IMR-90 (cell line): ENCODE results near the gene INPP5D. TPM values are rescaled to one million over a fixed set of nuclear protein-coding genes. Genes with fewer than 3 reads are reported as not detected.

Experiments used
- ATAC-seq: fragments of 200-7000 bp; cut with Tn5 transposase; 2 replicates; pipeline ENCODE4 v1.9.1; 2020; ENCODE audit warnings: low read depth, mild to moderate bottlenecking, moderate library complexity
- BruUV-seq: library from RNA; stranded (reverse); fragments of 400-500 nt; replicated peaks from 2 replicates; lab custom pipeline; 2021; lab: Mats Ljungman, UMichigan
- CTCF ChIA-PET: fragments of 300-600 bp; formaldehyde crosslinking; extraction: SDS; loops from one replicate; lab custom pipeline; 2021; ENCODE audit warnings: antibody characterized with exemption; lab: Yijun Ruan, JAX
- POLR2A ChIA-PET: fragments of 300-600 bp; sonication (Branson Sonifier 250); formaldehyde crosslinking; loops from one replicate; lab custom pipeline; 2022; ENCODE audit warnings: antibody characterized with exemption; ENCODE audit not compliant: unreplicated experiment; lab: Charles Lee
- DNase-seq: peaks from one replicate; pipeline ENCODE4 v3.0.0; 2013
- H2AFZ ChIP-seq: replicated peaks from 2 replicates; pipeline ENCODE3; 2013; ENCODE audit warnings: low read length, mild to moderate bottlenecking; ENCODE audit not compliant: poor library complexity
- H2AK5ac ChIP-seq: 2 replicates; pipeline ENCODE4 v1.6.1; 2013; ENCODE audit warnings: low read depth, low read length, inconsistent platforms
- H2AK9ac ChIP-seq: replicated peaks from 2 replicates; pipeline ENCODE3; 2013; ENCODE audit warnings: mild to moderate bottlenecking, low read depth, low read length, moderate library complexity; ENCODE audit not compliant: poor library complexity
- H2BK120ac ChIP-seq: 2 replicates; pipeline ENCODE4 v1.6.1; 2013; ENCODE audit warnings: low read depth, low read length, inconsistent platforms
- H2BK15ac ChIP-seq: 3 replicates; pipeline ENCODE4 v1.6.1; 2013; ENCODE audit warnings: low read depth, low read length, inconsistent platforms
- H2BK20ac ChIP-seq: 2 replicates; pipeline ENCODE4 v1.6.1; 2013; ENCODE audit warnings: low read depth, mild to moderate bottlenecking, inconsistent platforms, low read length, moderate library complexity
- H2BK5ac ChIP-seq: 2 replicates; pipeline ENCODE4 v1.6.1; 2013; ENCODE audit warnings: mild to moderate bottlenecking, low read depth, low read length, inconsistent platforms; ENCODE audit not compliant: poor library complexity, severe bottlenecking
- H3K14ac ChIP-seq: replicated peaks from 2 replicates; pipeline ENCODE4 v1.6.1; 2013; ENCODE audit warnings: low read depth, low read length, inconsistent platforms
- H3K18ac ChIP-seq: 2 replicates; pipeline ENCODE4 v1.6.1; 2013; ENCODE audit warnings: low read depth, low read length, control low read depth
- H3K23ac ChIP-seq: 2 replicates; pipeline ENCODE4 v1.6.1; 2013; ENCODE audit warnings: low read depth, low read length, inconsistent platforms
- H3K27ac ChIP-seq: 2 replicates; pipeline ENCODE4 v1.5.1; 2013; ENCODE audit warnings: mild to moderate bottlenecking, control low read depth, low read length; ENCODE audit not compliant: insufficient read depth
- H3K27me3 ChIP-seq: 2 replicates; pipeline ENCODE4 v1.6.1; 2013; ENCODE audit warnings: low read length; ENCODE audit not compliant: control insufficient read depth, insufficient read depth
- H3K36me3 ChIP-seq: 2 replicates; pipeline ENCODE4 v1.6.1; 2013; ENCODE audit warnings: low read length, mixed read lengths; ENCODE audit not compliant: control insufficient read depth, insufficient read depth
- H3K4ac ChIP-seq: 2 replicates; pipeline ENCODE4 v1.6.1; 2013; ENCODE audit warnings: low read depth, low read length, inconsistent platforms
- H3K4me1 ChIP-seq: 2 replicates; pipeline ENCODE4 v1.6.1; 2013; ENCODE audit warnings: low read length, mixed read lengths; ENCODE audit not compliant: control insufficient read depth, insufficient read depth
- H3K4me2 ChIP-seq: 2 replicates; pipeline ENCODE4 v1.6.1; 2013; ENCODE audit warnings: low read depth, mild to moderate bottlenecking, control low read depth, low read length, moderate library complexity
- H3K4me3 ChIP-seq: 2 replicates; pipeline ENCODE4 v1.5.1; 2013; ENCODE audit warnings: low read depth, mild to moderate bottlenecking, control low read depth, low read length, moderate library complexity; ENCODE audit not compliant: insufficient read depth
- H3K56ac ChIP-seq: 2 replicates; pipeline ENCODE4 v1.6.1; 2013; ENCODE audit warnings: low read length, inconsistent platforms; ENCODE audit not compliant: insufficient read depth; ENCODE audit errors: extremely low read depth
- H3K79me1 ChIP-seq, 2 experiments: 2 replicates each; pipeline ENCODE4 v1.6.1; 2013; ENCODE audit warnings: low read length in 2 of 2, inconsistent platforms in 1 of 2, low read depth in 1 of 2
- H3K9ac ChIP-seq: 2 replicates; pipeline ENCODE4 v1.6.1; 2013; ENCODE audit warnings: low read depth, low read length, control low read depth
- H3K9me1 ChIP-seq: 2 replicates; pipeline ENCODE4 v1.6.1; 2013; ENCODE audit warnings: low read length, inconsistent platforms; ENCODE audit not compliant: insufficient read depth
- H3K9me3 ChIP-seq: 2 replicates; pipeline ENCODE4 v1.6.1; 2013; ENCODE audit warnings: low read length; ENCODE audit not compliant: control insufficient read depth, insufficient read depth
- H4K20me1 ChIP-seq: 2 replicates; pipeline ENCODE4 v1.6.1; 2013; ENCODE audit warnings: low read length, inconsistent platforms; ENCODE audit not compliant: insufficient read depth
- H4K5ac ChIP-seq: 2 replicates; pipeline ENCODE4 v1.6.1; 2013; ENCODE audit warnings: mild to moderate bottlenecking, low read depth, low read length, control low read depth
- H4K8ac ChIP-seq, 2 experiments: 2 replicates each; pipeline ENCODE4 v1.6.1; 2013; ENCODE audit warnings: low read depth in 2 of 2, low read length in 2 of 2, control low read depth in 1 of 2, inconsistent platforms in 1 of 2
- H4K91ac ChIP-seq: 2 replicates; pipeline ENCODE4 v1.6.1; 2013; ENCODE audit warnings: low read depth, low read length, inconsistent platforms; ENCODE audit not compliant: insufficient read depth
- CEBPB ChIP-seq: IDR thresholded peaks from 2 replicates; pipeline ENCODE4 v1.6.1; 2012; ENCODE audit warnings: low read depth, low read length, improper control_type of control experiment
- CHD1 ChIP-seq: IDR thresholded peaks from 2 replicates; pipeline ENCODE4 v1.6.1; 2012; ENCODE audit warnings: low read depth, low read length, improper control_type of control experiment
- CTCF ChIP-seq: conservative IDR thresholded peaks from 2 replicates; pipeline ENCODE4 v1.5.1; 2012; ENCODE audit warnings: mild to moderate bottlenecking, low read depth, low read length, improper control_type of control experiment
- ELK1 ChIP-seq: fragments of 150-350 bp; IDR thresholded peaks from 2 replicates; pipeline ENCODE4 v1.6.1; 2016; ENCODE audit warnings: low read depth, mild to moderate bottlenecking, low read length, moderate library complexity, borderline replicate concordance
- FOS ChIP-seq: fragments of 150-350 bp; IDR thresholded peaks from 2 replicates; pipeline ENCODE4 v1.6.1; 2016; ENCODE audit warnings: low read depth, low read length
- MAFK ChIP-seq: IDR thresholded peaks from 2 replicates; pipeline ENCODE4 v1.6.1; 2012; ENCODE audit warnings: low read depth, low read length, improper control_type of control experiment
- MAZ ChIP-seq: IDR thresholded peaks from 2 replicates; pipeline ENCODE4 v1.6.1; 2012; ENCODE audit warnings: low read depth, mild to moderate bottlenecking, low read length, improper control_type of control experiment, moderate library complexity, borderline replicate concordance
- MXI1 ChIP-seq: IDR thresholded peaks from 2 replicates; pipeline ENCODE4 v1.6.1; 2012; ENCODE audit warnings: low read depth, mild to moderate bottlenecking, low read length, moderate library complexity, borderline replicate concordance
- NFE2L2 ChIP-seq: fragments of 150-350 bp; IDR thresholded peaks from 2 replicates; pipeline ENCODE4 v1.6.1; 2016; ENCODE audit warnings: low read depth, mild to moderate bottlenecking, low read length
- POLR2A ChIP-seq: IDR thresholded peaks from 2 replicates; pipeline ENCODE4 v1.6.1; 2012; ENCODE audit warnings: mild to moderate bottlenecking, low read depth, low read length
- RCOR1 ChIP-seq: IDR thresholded peaks from 2 replicates; pipeline ENCODE4 v1.6.1; 2012; ENCODE audit warnings: mild to moderate bottlenecking, low read length, improper control_type of control experiment; ENCODE audit not compliant: insufficient replicate concordance
- RFX5 ChIP-seq: IDR thresholded peaks from 2 replicates; pipeline ENCODE4 v1.8.0; 2012; ENCODE audit warnings: low read depth, mild to moderate bottlenecking, low read length, moderate library complexity
- SMC3 ChIP-seq: fragments of 150-350 bp; IDR thresholded peaks from 2 replicates; pipeline ENCODE4 v1.6.1; 2016; ENCODE audit warnings: low read depth, mild to moderate bottlenecking, antibody characterized with exemption, low read length, moderate library complexity
- USF2 ChIP-seq: fragments of 150-350 bp; IDR thresholded peaks from 2 replicates; pipeline ENCODE4 v1.6.1; 2017; ENCODE audit warnings: mild to moderate bottlenecking, antibody characterized with exemption, low read length, low read depth
- WGBS, 2 experiments: methylation state at CpG; one replicate each; pipeline versions ENCODE4 v1.1.5 to v1.1.7; 2013; ENCODE audit warnings: missing lambda C conversion rate in 2 of 2; ENCODE audit not compliant: insufficient read length in 1 of 2; ENCODE audit errors: extremely low coverage in 2 of 2; 5-methylcytosine and 5-hydroxymethylcytosine counted together
- dilution Hi-C: fragments of 300-500 bp; cut with HindIII; formaldehyde crosslinking; loops from one replicate; pipeline ENCODE4 v1.14.3; 2018; ENCODE audit warnings: low sequenced_read_pairs; ENCODE audit not compliant: unreplicated experiment
- in situ Hi-C: fragments of 300-500 bp; cut with MboI; formaldehyde crosslinking; loops from 3 replicates; pipeline ENCODE4 v1.14.3; 2019; ENCODE audit warnings: low sequenced_read_pairs, inconsistent platforms, mixed read lengths
- intact Hi-C: fragments of 100-400 bp; cut with micrococcal nuclease; formaldehyde crosslinking; loops from 2 replicates; pipeline ENCODE4 v1.10.0; 2022
- polyA plus RNA-seq, 3 experiments: library from polyadenylated mRNA; depleted of rRNA; stranded (reverse); fragments of >200 nt; gene quantifications; 2 replicates each; pipeline ENCODE4 v1.2.3, GENCODE V29; 2012; ENCODE audit warnings: low replicate concordance in 1 of 3
- total RNA-seq: library from RNA; depleted of rRNA; stranded (reverse); fragments of >200 nt; gene quantifications from 2 replicates; pipeline ENCODE4 v1.2.3, GENCODE V29; 2012

The INPP5D gene
- total and polyA plus RNA-seq, 2 of the 4 experiments (the other 2 are of a cell fraction): 0.18 to 0.29 TPM

GRCh38 chr2:233105156-233105895 is 45.2 kb downstream of the INPP5D start:
- no TSS peak for BruUV-seq
- H3K9me1 ChIP-seq: no peaks in the 10 kb centered on the region
- CTCF ChIA-PET: no interaction called here
- in situ Hi-C loops (no loop called here), dilution Hi-C loops (no loop called here), intact Hi-C loops (no loop called here)
- no peak overlapping the region for H3K4me3 ChIP-seq
- H4K91ac ChIP-seq: no peak overlapping the region
- peaks cover 9% of the 10 kb centered on the region for H3K27me3 ChIP-seq
- no peaks in the 10 kb centered on the region for H3K79me1 ChIP-seq
- no peak for ATAC-seq
- H3K27ac ChIP-seq: no peak overlapping the region
- H3K4me2 ChIP-seq: no peak overlapping the region
- no peaks in the 10 kb centered on the region for H3K4me1 ChIP-seq
- H2BK5ac ChIP-seq: no peak overlapping the region
- H2AK9ac ChIP-seq: no peak overlapping the region
- H2AK5ac ChIP-seq: no peak overlapping the region
- no peak overlapping the region for H3K23ac ChIP-seq
- no peak overlapping the region for H3K4ac ChIP-seq
- no peak overlapping the region for H3K14ac ChIP-seq
- no peak for TF ChIP-seq ELK1
- TF ChIP-seq FOS: no peak
- no peak for TF ChIP-seq RFX5
- TF ChIP-seq RCOR1: no peak
- TF ChIP-seq POLR2A: no peak
- no peak for TF ChIP-seq MAFK
- no peak for TF ChIP-seq CTCF
- no peak for TF ChIP-seq SMC3
- TF ChIP-seq USF2: no peak
- no peak for TF ChIP-seq NFE2L2
- TF ChIP-seq MXI1: no peak
- TF ChIP-seq CHD1: no peak
- no peak for TF ChIP-seq MAZ
- TF ChIP-seq CEBPB: no peak
- no peak overlapping the region for H3K9ac ChIP-seq
- H2BK120ac ChIP-seq: no peak overlapping the region
- no peak overlapping the region for H2BK15ac ChIP-seq
- no peak overlapping the region for H2BK20ac ChIP-seq
- no peak overlapping the region for H3K56ac ChIP-seq
- DNase-seq: no peak
- H3K18ac ChIP-seq: no peak overlapping the region
- POLR2A ChIA-PET: no interaction called here
- 53% methylated on average over 9 of the region's 17 CpGs; no CpG with 5 or more reads in 1 of the 2 experiments for WGBS, 2 experiments
- H4K5ac ChIP-seq: no peak overlapping the region
- no peaks in the 10 kb centered on the region for H4K20me1 ChIP-seq
- no peaks in the 10 kb centered on the region for H3K9me3 ChIP-seq
- no peak overlapping the region for H4K8ac ChIP-seq
- H3K36me3 ChIP-seq: no peaks in the 10 kb centered on the region
- no peak overlapping the region for H2AFZ ChIP-seq
